Peyer's patch (tissue), 4 donors: ENCODE measurements around the gene NFYA. TPM values are rescaled to one million over a fixed set of nuclear protein-coding genes. Genes with fewer than 3 reads are reported as not detected.

Source experiments
- DNase-seq, 3 donors: peaks; one replicate each; pipeline ENCODE4 v3.0.0-alpha.2; 2017 to 2019
- H3K27ac ChIP-seq, 4 donors: fragments of 200-600 bp; sonication (generic); one replicate each; pipeline ENCODE4 v1.5.1; 2016 to 2019
- H3K27me3 ChIP-seq, 2 donors: fragments of 200-600 bp; sonication (generic); one replicate each; pipeline ENCODE4 v1.5.1; 2019
- H3K36me3 ChIP-seq, 3 donors: fragments of 200-600 bp; sonication (generic); one replicate each; pipeline ENCODE4 v1.5.1; 2016 to 2019
- H3K4me1 ChIP-seq, 4 donors: fragments of 200-600 bp; sonication (generic); one replicate each; pipeline ENCODE4 v1.5.1; 2016 to 2019
- H3K4me3 ChIP-seq, 4 donors: fragments of 200-600 bp; sonication (generic); 1 replicate in 3 of 4; 2 replicates in 1 of 4; pipeline ENCODE4 v1.5.1; 2016 to 2019; ENCODE audit warnings: mild to moderate bottlenecking in 1 of 4
- H3K9me3 ChIP-seq, 4 donors: fragments of 200-600 bp; sonication (generic); one replicate each; pipeline ENCODE4 v1.5.1; 2016 to 2019; ENCODE audit warnings: mild to moderate bottlenecking in 1 of 4
- CTCF ChIP-seq, 6 experiments: fragments of 450-650 bp in 4 of 6; fragments of 200-600 bp in 2 of 6; sonication (generic) in 1 of 6; IDR thresholded peaks; one replicate each; pipeline ENCODE4 v1.5.1; 2017 to 2019; ENCODE audit warnings: antibody characterized with exemption in 6 of 6, mild to moderate bottlenecking in 3 of 6, moderate library complexity in 1 of 6
- POLR2A ChIP-seq, 2 donors: fragments of 450-650 bp; IDR thresholded peaks; one replicate each; pipeline ENCODE4 v1.5.1; 2017; ENCODE audit warnings: antibody characterized with exemption in 2 of 2, mild to moderate bottlenecking in 2 of 2, moderate library complexity in 2 of 2
- total RNA-seq, 4 donors: library from RNA; depleted of rRNA; stranded (reverse); fragments of >200 nt; gene quantifications; one replicate each; pipeline ENCODE4 v1.1.0, GENCODE V29; 2016

Gene NFYA
- total RNA-seq: 10 to 100 TPM; 22.9 to 27.5 (median 23.4) TPM

- Histone ChIP-seq H3K27ac (peak within 1 kb of the TSS; percentile 96 to 100 (median 99)), H3K4me1 (peaks cover 0 to 43% (median 6%) of the 10 kb centered on the region in 4 donors), H3K36me3 (peaks cover 0 to 7% (median 0%) of the 10 kb centered on the region in 3 donors), H3K9me3 (no peaks in the 10 kb centered on the region), H3K27me3 (no peaks in the 10 kb centered on the region), H3K4me3 (peak within 1 kb of the TSS; percentile 73 to 97 (median 91))
- TF ChIP-seq POLR2A (IDR thresholded peaks at IDR 0.05) (peak in 1 of 2 donors; percentile 83), CTCF (IDR thresholded peaks at IDR 0.05) (no peak)
- DNase-seq: peak; percentile 98 to 100 (median 100)
Measured at GRCh38 chr6:41072836-41073202, at the start of gene NFYA. Gene NFYA (plus strand): TSS chr6:41072974. CDS start chr6:41079090, 6,116 bp downstream.

DNA sequence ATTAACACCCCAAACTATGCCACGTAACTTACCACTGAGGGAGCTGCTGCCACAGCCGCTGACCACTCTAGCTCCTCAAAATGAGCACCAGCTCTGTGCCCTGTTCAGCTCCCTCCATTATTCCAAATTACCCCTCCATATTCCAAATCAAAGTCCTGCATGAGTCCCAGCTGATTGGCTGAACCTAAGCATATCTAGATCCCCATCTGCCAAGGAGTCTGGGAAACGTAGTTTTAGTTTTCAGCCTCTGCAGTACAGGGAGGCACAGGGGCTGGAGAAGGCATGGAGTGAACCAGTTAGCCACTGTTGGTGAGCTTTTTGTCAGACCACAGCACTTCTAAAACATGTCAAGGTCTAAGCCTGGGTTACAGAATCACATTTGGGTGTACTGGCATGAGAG, 49.7 kb upstream of the NFYA start:
- no peak for DNase-seq
- Histone ChIP-seq H3K27me3 (no peaks in the 10 kb centered on the region), H3K4me1 (peaks cover 0 to 7% (median 2%) of the 10 kb centered on the region in 4 donors), H3K4me3 (no peak overlapping the region), H3K9me3 (no peaks in the 10 kb centered on the region), H3K36me3 (no peaks in the 10 kb centered on the region), H3K27ac (no peak overlapping the region)
- TF ChIP-seq CTCF (IDR thresholded peaks at IDR 0.05) (no peak), POLR2A (IDR thresholded peaks at IDR 0.05) (no peak)

- no peak for DNase-seq
- Histone ChIP-seq H3K36me3 (no peaks in the 10 kb centered on the region), H3K27me3 (no peaks in the 10 kb centered on the region), H3K4me3 (no peak overlapping the region), H3K4me1 (peaks cover 0 to 15% (median 7%) of the 10 kb centered on the region in 4 donors), H3K27ac (no peak overlapping the region), H3K9me3 (no peaks in the 10 kb centered on the region)
- TF ChIP-seq POLR2A (IDR thresholded peaks at IDR 0.05): no peak
Measured at GRCh38 chr6:41025966-41026530, 46.7 kb upstream of the NFYA start.

DNA sequence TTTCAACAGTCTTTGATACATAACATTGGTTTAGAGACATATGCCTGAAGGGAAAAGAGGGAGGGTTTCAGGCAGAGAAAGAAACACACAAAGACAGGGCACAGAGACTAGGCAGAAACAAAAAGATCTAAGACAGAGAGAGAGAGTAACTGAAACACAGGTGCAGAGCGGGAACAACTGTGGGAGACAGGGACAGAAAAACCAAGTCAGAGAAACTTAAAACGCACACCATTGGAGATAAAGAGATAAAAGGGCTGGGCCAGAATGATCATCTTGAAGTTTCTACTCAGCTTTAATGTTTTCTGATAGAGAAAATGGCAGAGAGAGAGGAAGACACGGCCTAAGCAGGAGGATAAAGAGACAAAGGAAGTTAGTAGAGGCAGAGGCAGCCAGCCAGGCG, 45.5 kb upstream of the NFYA start:
- peak overlapping the region in 1 of 4 donors; percentile 75 for H3K27ac ChIP-seq
- DNase-seq: no peak
- no peaks in the 10 kb centered on the region for H3K9me3 ChIP-seq
- H3K36me3 ChIP-seq: no peaks in the 10 kb centered on the region
- no peaks in the 10 kb centered on the region for H3K27me3 ChIP-seq
- TF ChIP-seq CTCF (IDR thresholded peaks at IDR 0.05) (no peak), POLR2A (IDR thresholded peaks at IDR 0.05) (no peak)
- peaks cover 0 to 15% (median 7%) of the 10 kb centered on the region in 4 donors for H3K4me1 ChIP-seq
- peak overlapping the region in 2 of 4 donors; percentile 32 to 52 for H3K4me3 ChIP-seq

DNA sequence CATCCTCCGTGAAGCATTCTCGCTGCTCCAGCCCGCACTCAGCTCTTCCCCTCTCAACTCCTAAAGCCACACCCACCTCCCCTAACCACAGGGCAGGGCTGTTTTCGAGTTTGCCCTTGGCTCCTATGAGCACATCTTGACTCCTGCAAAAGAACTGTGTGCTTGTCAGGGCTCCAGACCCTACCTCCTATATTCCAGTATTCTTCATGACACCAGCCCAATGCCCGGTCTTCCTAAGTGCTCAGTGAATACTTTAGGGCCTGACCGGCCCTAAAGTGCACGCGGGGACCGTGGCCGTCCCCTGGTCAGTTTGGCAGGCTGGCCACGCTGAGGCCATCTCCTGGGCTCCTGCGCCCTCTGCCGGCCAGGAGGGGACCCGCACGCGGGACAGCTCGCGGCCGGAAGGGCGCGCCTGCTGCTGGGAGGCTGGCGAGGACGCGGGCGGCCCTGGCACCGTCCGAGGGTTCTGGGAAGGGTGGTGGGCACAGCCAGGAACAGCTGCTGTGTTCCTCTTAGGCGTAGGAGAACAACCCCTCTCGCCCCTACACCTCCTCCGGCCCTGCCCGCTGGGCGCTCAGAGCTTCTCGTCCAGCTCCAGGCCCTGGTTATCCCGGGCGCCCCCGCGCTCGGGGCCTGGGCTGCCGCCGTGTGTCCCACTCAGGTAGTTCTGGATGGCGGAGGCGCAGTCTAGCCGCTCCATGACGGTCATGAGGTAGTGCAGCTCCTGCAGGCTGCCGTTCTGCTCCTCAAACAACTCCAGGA, 44.8 kb upstream of the NFYA start:
- Histone ChIP-seq H3K27ac (peak overlapping the region in 3 of 4 donors; percentile 24 to 75 (median 48)), H3K27me3 (no peaks in the 10 kb centered on the region), H3K36me3 (no peaks in the 10 kb centered on the region), H3K4me1 (peaks cover 0 to 15% (median 7%) of the 10 kb centered on the region in 4 donors), H3K9me3 (no peaks in the 10 kb centered on the region), H3K4me3 (peak overlapping the region; percentile 32 to 58 (median 48))
- DNase-seq: peak; percentile 79 to 90 (median 87)
- TF ChIP-seq POLR2A (IDR thresholded peaks at IDR 0.05) (no peak), CTCF (IDR thresholded peaks at IDR 0.05) (peak; percentile 93 to 99 (median 97))
